Eye (tissue), 1 donor: ENCODE measurements around the gene EPN2.

Experiments used
- DNase-seq: peaks from one replicate; pipeline ENCODE4 v3.0.0-alpha.2; 2015

Gene EPN2

GRCh38 chr17:19242323-19242722, 5.2 kb downstream of the EPN2 start:
- no peak for DNase-seq

GRCh38 chr17:19242926-19243325, 5.8 kb downstream of the EPN2 start:
- DNase-seq, result no peak

GRCh38 chr17:19243838-19244237, 6.7 kb downstream of the EPN2 start:
- DNase-seq, result no peak

GRCh38 chr17:19244357-19244756, 7.2 kb downstream of the EPN2 start:
- DNase-seq, result no peak

- DNase-seq, result no peak
Measured at GRCh38 chr17:19244781-19245180, 7.6 kb downstream of the EPN2 start.

- no peak for DNase-seq
Measured at GRCh38 chr17:19247473-19247872, 10.3 kb downstream of the EPN2 start.

GRCh38 chr17:19248151-19248927, 11.2 kb downstream of the EPN2 start:
- no peak for DNase-seq

DNA sequence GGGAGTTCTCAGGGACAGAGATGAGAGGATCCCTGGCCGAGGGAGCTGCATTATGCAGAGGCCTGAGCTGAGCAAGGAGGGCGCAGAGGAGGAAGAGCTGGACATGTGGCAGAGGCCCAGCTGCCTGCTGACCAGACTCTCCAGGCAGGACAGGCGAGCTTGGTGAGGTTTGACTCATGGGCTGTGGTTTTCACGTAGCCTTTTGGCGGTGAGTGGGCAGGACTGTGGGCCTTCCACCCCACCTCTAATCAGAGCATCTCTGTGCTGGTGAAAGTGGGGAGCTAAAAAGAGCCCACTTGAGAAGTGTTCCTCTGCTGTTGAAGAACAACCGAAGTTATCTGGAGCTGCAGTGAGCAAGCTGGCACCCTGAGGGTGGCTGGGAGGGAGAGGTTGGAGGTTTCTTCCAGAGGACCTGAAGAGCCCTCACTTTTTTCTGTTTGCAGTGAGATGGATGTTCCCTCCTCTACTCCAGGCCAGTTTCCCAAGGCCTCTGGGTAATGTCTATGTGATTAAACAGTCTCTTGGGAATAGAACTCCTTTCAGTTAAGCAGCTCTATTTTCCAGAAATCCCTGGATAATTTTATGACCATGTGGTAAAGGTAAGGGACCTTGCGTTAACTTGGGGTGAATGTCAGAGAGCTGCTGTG, 11.9 kb downstream of the EPN2 start:
- no peak for DNase-seq

GRCh38 chr17:19249681-19250080, 12.5 kb downstream of the EPN2 start:
- DNase-seq, result no peak

GRCh38 chr17:19250421-19251173, 13.4 kb downstream of the EPN2 start:
- DNase-seq, result no peak

- DNase-seq, result no peak
Measured at GRCh38 chr17:19253112-19253511, 15.9 kb downstream of the EPN2 start.

- no peak for DNase-seq
Measured at GRCh38 chr17:19254651-19255050, 17.5 kb downstream of the EPN2 start.

GRCh38 chr17:19255279-19255678, 18.1 kb downstream of the EPN2 start:
- DNase-seq, result no peak

DNA sequence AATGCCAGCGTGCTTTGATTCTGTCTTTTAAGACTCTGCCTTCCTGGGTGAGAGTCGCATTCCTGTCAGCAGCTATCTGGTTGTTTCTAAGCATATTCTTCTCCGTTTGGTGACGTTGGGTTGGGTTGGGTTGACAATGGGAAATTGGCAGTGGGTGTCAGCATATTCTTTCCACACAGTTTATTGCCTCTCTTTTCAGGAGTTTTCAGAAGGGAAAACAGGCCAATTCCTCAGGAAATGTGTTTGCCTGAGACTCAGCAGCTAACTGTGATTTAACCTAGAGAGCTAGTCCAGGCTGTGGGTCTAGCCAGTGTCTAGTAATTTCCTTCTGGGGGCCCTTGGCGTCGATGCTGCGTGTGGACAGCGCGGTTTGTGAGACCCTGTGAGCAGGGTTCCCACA, 21.2 kb downstream of the EPN2 start:
- no peak for DNase-seq

DNA sequence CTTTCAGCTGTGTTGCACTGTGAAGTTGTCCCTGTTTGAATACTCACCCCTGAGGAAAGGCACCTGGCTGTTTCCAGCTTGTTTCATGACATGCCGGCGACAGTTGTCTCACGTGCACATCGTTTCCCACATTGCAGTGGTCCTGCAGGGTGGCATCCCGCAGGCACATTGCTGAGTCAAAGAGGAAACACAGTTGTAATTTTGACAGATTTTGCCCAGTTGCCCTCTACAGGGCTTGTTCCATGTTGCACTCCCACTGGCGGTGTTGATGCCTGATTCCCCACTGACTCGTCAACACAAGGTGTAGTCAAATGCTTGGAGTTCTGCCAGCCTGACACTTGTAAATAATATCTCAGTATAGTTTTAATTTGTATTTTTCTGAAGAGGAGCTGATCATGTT, 23.8 kb downstream of the EPN2 start:
- no peak for DNase-seq

- no peak for DNase-seq
Measured at GRCh38 chr17:19261426-19261825, 24.3 kb downstream of the EPN2 start.

GRCh38 chr17:19262650-19263631, 25.8 kb downstream of the EPN2 start:
- no peak for DNase-seq

GRCh38 chr17:19263641-19264051, 26.5 kb downstream of the EPN2 start:
- DNase-seq, result no peak

DNA sequence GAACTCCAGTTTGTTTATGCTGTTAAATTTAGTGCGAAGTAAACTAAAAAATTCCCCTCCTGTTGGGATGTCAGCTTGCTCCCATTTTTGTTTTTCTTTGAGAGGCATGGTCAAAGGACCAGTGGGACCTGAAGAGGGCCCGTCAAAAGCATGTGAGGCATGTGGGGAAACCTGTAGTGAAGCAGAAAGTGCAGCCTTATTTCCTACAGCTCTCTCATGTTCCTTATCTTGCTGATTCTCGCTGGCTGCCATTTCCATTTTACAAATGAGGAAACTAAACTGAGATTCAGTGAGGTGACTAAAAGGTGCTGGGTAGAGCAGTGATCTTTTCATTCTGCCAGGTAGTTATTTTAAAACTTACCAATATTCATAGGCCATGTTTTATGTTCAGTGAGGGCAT, 27.1 kb downstream of the EPN2 start:
- no peak for DNase-seq

DNA sequence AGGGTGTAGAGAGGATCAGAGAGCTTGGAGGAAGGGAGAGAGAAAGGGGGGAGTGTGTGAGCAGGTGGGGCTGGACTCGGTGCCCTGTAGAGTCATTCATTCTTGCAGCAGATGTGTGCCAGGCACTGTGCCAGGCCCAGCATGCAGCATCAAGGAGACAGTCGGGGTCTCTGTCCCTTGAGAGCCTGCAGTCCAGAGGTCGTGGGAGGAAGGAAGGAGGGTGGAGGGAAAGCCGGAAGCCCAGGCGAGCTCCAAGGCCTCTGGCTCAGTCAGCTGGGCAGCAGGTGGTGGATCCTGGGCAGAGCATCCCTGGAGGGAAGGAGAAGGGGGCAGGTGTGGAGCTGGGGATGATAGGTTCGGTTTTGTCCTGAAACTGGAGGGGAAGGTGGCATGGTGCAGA, 27.5 kb downstream of the EPN2 start:
- no peak for DNase-seq

DNA sequence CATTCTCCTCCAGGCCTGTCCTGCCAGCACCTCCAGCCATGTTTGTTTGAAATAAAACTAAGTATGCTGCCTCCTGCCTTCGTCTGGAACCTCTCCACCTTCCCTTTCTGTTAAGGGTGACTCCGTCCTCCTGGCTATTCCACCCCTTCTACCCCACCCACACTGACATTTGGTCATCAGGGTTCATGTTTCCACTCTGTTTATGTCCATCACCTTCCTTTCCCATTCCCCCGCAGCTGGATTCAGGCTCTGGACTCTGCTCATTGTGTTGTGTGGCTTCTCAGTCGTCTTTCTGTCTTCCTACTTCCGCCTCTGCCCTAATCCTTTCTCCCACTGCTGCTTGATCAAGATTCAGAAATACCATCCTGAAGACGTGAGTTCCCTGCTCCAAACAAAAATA, 28.6 kb downstream of the EPN2 start:
- DNase-seq, result no peak

GRCh38 chr17:19268611-19269010, 31.4 kb downstream of the EPN2 start:
- DNase-seq, result no peak

DNA sequence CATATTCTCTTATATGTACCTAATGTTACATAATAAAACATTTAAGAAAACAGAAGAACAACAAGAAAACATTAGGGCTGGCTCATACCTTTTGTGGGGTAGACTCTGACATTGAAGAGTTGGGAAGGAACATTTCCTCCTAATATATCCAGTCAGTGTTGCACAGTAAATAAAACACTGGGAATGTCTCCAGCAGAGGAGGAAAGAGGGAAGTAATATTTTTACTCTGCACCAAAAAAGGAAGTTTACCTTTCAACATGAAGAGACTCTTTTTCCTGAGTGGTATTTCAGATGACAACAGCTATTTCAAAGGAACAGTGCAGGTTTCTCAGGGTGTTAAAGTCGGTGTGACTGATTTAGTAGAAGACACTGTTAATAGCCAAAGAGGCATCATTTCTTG, 31.9 kb downstream of the EPN2 start:
- DNase-seq, result no peak
